Omental fat pad (tissue), 4 donors: ENCODE results near the gene AGO1. TPM values are rescaled to one million over a fixed set of nuclear protein-coding genes. Genes with fewer than 3 reads are reported as not detected.
"Not testable (repeated sequence)": the region's sequence is repeated elsewhere in the genome, so short reads cannot be mapped to it uniquely, and the experiment has no call there.

Experiments used
- ATAC-seq: fragments of 150-250 bp; one replicate; pipeline ENCODE4 v1.9.1; 2016; ENCODE audit warnings: mild to moderate bottlenecking, moderate library complexity; ENCODE audit not compliant: low FRiP score
- DNase-seq: peaks from one replicate; pipeline ENCODE4 v3.0.0-alpha.2; 2019; ENCODE audit warnings: low spot score
- total RNA-seq, 4 donors: library from RNA; depleted of rRNA; stranded (reverse); fragments of >200 nt; gene quantifications; one replicate each; pipeline ENCODE4 v1.1.0, GENCODE V29; 2016
- TF ChIP-seq, protein P1 (sequence below), 3 donors: fragments of 450-650 bp; IDR thresholded peaks; one replicate each; pipeline ENCODE4 v1.5.1; 2016 to 2017; ENCODE audit warnings: antibody characterized with exemption in 3 of 3, mild to moderate bottlenecking in 3 of 3, moderate library complexity in 2 of 3

AGO1 gene
- total RNA-seq, 4 donors from 2014 or later, result 20.5 to 25.1 (median 22.7) TPM

DNA sequence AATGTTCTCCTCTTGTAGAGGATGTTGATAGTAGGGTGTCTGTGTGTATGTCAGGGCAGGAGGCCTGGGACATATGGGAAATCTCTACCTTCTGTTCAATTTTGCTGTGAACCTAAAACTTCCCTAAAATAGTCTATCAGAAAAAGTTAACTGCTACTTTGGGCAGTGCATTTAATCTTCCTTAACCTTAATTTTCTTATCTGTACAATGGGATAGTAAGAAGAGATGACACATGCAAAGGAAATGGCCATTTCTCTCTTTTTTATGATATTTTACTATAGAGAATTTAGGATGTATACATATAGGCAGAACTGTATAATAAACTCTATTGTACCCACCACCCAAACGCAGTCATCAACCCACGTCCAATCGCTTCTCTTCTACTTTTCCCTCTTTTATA, 56.5 kb downstream of the AGO1 start:
- no peak for DNase-seq
- TF ChIP-seq, protein P1, sequence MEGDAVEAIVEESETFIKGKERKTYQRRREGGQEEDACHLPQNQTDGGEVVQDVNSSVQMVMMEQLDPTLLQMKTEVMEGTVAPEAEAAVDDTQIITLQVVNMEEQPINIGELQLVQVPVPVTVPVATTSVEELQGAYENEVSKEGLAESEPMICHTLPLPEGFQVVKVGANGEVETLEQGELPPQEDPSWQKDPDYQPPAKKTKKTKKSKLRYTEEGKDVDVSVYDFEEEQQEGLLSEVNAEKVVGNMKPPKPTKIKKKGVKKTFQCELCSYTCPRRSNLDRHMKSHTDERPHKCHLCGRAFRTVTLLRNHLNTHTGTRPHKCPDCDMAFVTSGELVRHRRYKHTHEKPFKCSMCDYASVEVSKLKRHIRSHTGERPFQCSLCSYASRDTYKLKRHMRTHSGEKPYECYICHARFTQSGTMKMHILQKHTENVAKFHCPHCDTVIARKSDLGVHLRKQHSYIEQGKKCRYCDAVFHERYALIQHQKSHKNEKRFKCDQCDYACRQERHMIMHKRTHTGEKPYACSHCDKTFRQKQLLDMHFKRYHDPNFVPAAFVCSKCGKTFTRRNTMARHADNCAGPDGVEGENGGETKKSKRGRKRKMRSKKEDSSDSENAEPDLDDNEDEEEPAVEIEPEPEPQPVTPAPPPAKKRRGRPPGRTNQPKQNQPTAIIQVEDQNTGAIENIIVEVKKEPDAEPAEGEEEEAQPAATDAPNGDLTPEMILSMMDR (IDR thresholded peaks at IDR 0.05), result no peak
- ATAC-seq, result no peak

DNA sequence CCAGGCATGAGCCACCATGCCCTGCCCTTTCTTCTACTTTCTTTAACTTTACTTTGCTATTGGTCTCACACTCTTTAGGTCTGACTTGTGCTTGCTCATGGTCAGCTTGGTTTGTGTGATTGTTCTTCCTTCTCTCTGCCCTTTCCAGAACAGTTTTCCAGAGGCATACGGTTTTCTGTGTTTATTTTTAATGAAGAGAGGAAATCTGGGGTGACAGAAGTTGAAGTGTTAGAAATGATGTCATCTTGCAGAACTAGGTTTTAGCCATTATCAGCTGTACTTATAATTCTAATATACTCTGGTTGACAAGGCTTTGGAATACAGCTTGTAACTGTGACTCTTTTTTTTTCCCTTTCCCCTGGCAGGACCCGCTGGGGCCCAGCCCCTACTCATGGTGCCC, 62.3 kb downstream of the AGO1 start:
- no peak for ATAC-seq
- TF ChIP-seq, protein P1 (IDR thresholded peaks at IDR 0.05), result no peak
- no peak for DNase-seq

DNA sequence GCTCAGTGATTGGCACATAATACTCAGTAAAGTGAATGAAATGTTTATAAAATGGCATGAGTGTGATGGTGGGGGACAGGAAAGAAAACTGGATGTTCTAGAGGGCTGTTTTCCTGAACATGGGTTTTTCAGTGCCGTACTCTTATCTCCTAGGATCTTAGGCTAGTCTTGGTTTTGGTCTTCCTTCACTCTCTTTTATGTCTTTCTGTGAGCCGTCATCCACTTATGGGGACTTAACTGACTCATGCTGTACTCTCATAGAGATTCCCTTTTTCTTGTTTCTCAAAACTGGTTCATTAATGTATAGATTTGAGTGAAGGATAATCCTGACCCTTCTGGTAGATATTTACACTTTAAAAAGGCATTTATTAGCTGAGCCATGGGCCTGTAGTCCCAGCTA, 64.5 kb downstream of the AGO1 start:
- no peak for ATAC-seq
- DNase-seq, result no peak
- TF ChIP-seq, protein P1 (IDR thresholded peaks at IDR 0.05), result no peak

DNA sequence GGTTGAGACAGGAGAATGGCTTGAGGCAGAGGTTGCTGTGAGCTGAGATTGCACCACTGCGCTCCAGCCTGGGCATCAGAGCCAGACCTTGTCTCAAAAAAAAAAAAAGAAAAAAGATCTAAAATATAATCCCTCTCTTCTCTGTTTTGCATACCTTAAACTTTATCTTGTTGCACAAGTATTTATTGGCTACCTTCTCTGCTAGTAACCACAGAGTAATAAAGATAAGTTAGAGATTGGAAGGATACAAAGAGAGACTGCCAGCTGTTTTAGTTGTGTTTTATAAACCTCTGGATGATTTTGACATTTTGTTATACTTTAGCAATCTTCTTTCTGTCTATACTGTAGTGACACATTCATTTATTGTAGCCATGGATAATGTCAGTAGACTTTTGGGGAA, 75.5 kb downstream of the AGO1 start:
- TF ChIP-seq, protein P1 (IDR thresholded peaks at IDR 0.05), result no peak
- no peak for ATAC-seq
- no peak for DNase-seq

DNA sequence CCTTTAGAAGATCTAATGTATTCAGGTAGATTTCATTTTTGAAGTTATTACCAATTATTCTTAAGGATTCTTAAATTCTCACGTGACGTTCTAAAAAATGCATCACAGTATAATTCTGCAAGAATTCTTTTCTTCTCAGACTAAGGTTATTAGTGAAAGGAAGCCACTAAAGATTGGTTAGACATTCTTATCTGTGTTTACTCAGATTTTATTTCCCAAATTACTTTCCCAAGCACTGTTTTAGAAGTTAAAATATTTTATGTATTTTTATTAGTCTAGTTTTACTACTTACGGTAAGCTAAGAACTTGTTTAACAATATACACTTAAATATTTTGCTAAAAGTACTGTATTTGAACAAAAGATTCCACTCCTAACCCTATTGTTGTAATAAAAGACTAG, 76.3 kb downstream of the AGO1 start:
- ATAC-seq, result no peak
- no peak for DNase-seq
- TF ChIP-seq, protein P1 (IDR thresholded peaks at IDR 0.05), result no peak

DNA sequence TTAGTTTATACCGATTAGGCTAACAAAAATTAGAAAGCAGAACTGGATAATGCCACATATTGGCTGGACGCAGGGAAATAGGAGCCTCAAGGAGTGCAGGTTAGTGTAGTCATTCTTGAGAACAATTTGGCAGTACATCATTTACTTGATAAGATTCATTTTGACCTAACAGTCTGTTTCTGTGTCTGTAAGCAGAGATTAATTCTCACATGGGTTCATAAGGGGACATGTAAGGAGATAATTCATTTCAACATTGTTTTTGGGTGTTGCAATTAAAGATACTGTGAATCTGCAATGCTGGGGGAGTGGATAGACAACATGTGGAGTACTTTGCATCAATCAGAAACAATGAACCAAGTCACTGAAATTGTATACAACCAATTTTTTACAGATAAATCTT, 79.9 kb downstream of the AGO1 start:
- TF ChIP-seq, protein P1 (IDR thresholded peaks at IDR 0.05), result no peak
- no peak for ATAC-seq
- no peak for DNase-seq

DNA sequence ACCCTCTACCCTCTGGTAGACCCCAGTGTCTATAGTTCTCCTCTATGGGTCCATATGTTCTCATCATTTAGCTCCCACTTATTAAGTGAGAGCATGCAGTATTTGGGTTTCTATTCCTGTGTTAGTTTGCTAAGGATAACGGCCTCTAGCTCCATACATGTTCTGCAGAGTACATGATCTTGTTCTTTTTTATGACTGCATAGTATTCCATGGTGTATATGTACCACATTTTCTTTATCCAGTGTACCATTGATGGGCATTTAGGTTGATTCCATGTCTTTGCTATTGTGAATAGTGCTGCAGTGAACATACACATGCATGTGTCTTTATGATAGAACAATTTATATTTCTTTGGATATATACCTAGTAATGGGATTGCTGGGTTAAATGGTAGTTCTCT, 81.3 kb downstream of the AGO1 start:
- not testable (repeated sequence) for DNase-seq, ATAC-seq

DNA sequence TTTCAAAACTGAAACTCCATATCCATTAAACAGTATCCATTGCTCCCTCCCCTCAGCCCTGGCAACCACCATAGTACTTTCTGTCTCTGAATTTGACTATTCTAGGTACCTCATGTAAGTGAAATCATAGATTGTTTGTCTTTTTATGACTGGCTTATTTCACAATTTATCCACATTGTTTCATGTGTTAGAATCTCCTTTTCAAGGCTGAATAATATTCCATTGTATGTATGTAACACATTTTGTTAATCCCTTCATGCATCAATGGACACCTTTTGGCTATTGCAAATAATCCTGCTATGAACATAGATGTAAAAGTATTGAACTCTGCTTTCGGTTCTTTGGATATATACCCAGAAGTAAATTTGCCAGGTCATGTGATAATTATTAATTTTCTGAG, 85.4 kb downstream of the AGO1 start:
- ATAC-seq, result no peak
- TF ChIP-seq, protein P1 (IDR thresholded peaks at IDR 0.05), result no peak
- DNase-seq, result no peak
